Measurements from ENCODE around the gene NET1. TPM values are rescaled to one million over a fixed set of nuclear protein-coding genes. Genes with fewer than 3 reads are reported as not detected.

The NET1 gene
- polyA plus RNA-seq, 1 experiment, result 62.5 TPM

- TF ChIP-seq, protein P1, sequence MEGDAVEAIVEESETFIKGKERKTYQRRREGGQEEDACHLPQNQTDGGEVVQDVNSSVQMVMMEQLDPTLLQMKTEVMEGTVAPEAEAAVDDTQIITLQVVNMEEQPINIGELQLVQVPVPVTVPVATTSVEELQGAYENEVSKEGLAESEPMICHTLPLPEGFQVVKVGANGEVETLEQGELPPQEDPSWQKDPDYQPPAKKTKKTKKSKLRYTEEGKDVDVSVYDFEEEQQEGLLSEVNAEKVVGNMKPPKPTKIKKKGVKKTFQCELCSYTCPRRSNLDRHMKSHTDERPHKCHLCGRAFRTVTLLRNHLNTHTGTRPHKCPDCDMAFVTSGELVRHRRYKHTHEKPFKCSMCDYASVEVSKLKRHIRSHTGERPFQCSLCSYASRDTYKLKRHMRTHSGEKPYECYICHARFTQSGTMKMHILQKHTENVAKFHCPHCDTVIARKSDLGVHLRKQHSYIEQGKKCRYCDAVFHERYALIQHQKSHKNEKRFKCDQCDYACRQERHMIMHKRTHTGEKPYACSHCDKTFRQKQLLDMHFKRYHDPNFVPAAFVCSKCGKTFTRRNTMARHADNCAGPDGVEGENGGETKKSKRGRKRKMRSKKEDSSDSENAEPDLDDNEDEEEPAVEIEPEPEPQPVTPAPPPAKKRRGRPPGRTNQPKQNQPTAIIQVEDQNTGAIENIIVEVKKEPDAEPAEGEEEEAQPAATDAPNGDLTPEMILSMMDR (IDR thresholded peaks at IDR 0.05; ENCODE audit: insufficient read depth, low read depth, low read length), result peak; percentile 73
- no peak for DNase-seq (ENCODE audit: low read depth)
- H3K27me3 ChIP-seq (ENCODE audit: control insufficient read depth, insufficient read depth, low read length), result no peaks in the 10 kb centered on the region
- POLR2A ChIA-PET, result no interaction called here
- no peak overlapping the region for H3K4me3 ChIP-seq (ENCODE audit: low read depth, low read length)
- CTCF ChIA-PET, result interaction anchor here (0.7 to 17.5 kb wide), 17 partner anchors 8 to 621 kb away, joined by 3 to 493 read pairs (median 5); no protein-coding TSS in a partner anchor
- H3K36me3 ChIP-seq (ENCODE audit: control insufficient read depth, insufficient read depth, low read length), result no peaks in the 10 kb centered on the region
These were observed 21.8 kb downstream of the NET1 start for GRCh38 chr10:5434017-5434753.

- Histone ChIP-seq H3K27me3 (ENCODE audit: control insufficient read depth, insufficient read depth, low read length) (no peaks in the 10 kb centered on the region), H3K36me3 (ENCODE audit: control insufficient read depth, insufficient read depth, low read length) (no peaks in the 10 kb centered on the region), H3K4me3 (ENCODE audit: low read depth, low read length) (no peak overlapping the region)
- POLR2A ChIA-PET, result no interaction called here
- DNase-seq (ENCODE audit: low read depth), result no peak
- TF ChIP-seq, protein P1 (IDR thresholded peaks at IDR 0.05; ENCODE audit: insufficient read depth, low read depth, low read length), result no peak
- CTCF ChIA-PET, result interaction anchor here (0.6 to 17.5 kb wide), 15 partner anchors 8 to 754 kb away, joined by 3 to 493 read pairs (median 4); partner anchors contain the start of gene AKR1E2
These were observed 23.0 kb downstream of the NET1 start for GRCh38 chr10:5435328-5435727.

GRCh38 chr10:5440206-5440605 lies 27.8 kb downstream of the NET1 start:
- Histone ChIP-seq H3K36me3 (ENCODE audit: control insufficient read depth, insufficient read depth, low read length) (no peaks in the 10 kb centered on the region), H3K4me3 (ENCODE audit: low read depth, low read length) (no peak overlapping the region), H3K27me3 (ENCODE audit: control insufficient read depth, insufficient read depth, low read length) (no peaks in the 10 kb centered on the region)
- TF ChIP-seq, protein P1 (IDR thresholded peaks at IDR 0.05; ENCODE audit: insufficient read depth, low read depth, low read length), result no peak
- POLR2A ChIA-PET, result no interaction called here
- DNase-seq (ENCODE audit: low read depth), result no peak
- CTCF ChIA-PET, result interaction anchor here (0.8 to 17.5 kb wide), 5 partner anchors 21 to 186 kb away, joined by 3 to 493 read pairs (median 3); no protein-coding TSS in a partner anchor

DNA sequence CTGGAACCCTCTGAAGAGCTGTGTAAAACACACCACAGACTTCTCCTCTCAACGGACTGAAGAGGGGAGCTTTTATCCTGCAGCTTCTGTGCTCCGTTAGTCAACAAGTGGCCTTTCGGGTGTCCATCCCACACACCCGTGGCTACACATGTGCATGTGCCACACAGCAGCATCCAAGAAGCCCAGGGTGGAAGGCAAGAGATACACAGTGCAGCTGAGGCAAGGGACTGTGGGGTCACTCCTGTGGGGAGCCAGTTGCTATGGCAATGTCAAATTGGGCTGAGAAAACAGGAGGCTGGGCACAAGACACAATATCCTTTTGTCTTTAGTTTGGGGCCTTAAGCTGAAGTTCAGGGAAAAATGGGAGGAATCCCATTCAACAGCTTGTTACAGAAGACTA lies 28.7 kb downstream of the NET1 start:
- Histone ChIP-seq H3K4me3 (ENCODE audit: low read depth, low read length) (no peak overlapping the region), H3K36me3 (ENCODE audit: control insufficient read depth, insufficient read depth, low read length) (no peaks in the 10 kb centered on the region), H3K27me3 (ENCODE audit: control insufficient read depth, insufficient read depth, low read length) (no peaks in the 10 kb centered on the region)
- ChIA-PET CTCF (interaction anchor here (0.7 to 17.5 kb wide), 9 partner anchors 8 to 213 kb away, joined by 3 to 493 read pairs (median 3); no protein-coding TSS in a partner anchor), POLR2A (no interaction called here)
- TF ChIP-seq, protein P1 (IDR thresholded peaks at IDR 0.05; ENCODE audit: insufficient read depth, low read depth, low read length), result no peak
- no peak for DNase-seq (ENCODE audit: low read depth)

- POLR2A ChIA-PET, result no interaction called here
- Histone ChIP-seq H3K27me3 (ENCODE audit: control insufficient read depth, insufficient read depth, low read length) (no peaks in the 10 kb centered on the region), H3K4me3 (ENCODE audit: low read depth, low read length) (no peak overlapping the region), H3K36me3 (ENCODE audit: control insufficient read depth, insufficient read depth, low read length) (no peaks in the 10 kb centered on the region)
- CTCF ChIA-PET, result interaction anchor here (0.7 to 17.5 kb wide), 21 partner anchors 7 to 632 kb away, joined by 3 to 493 read pairs (median 4); no protein-coding TSS in a partner anchor
- TF ChIP-seq, protein P1 (IDR thresholded peaks at IDR 0.05; ENCODE audit: insufficient read depth, low read depth, low read length), result peak; percentile 72
- DNase-seq (ENCODE audit: low read depth), result no peak
These were observed 30.0 kb downstream of the NET1 start for GRCh38 chr10:5442065-5442989.
